HepG2 (cell line): Measurements from ENCODE around the gene KRT10. TPM values are rescaled to one million over a fixed set of nuclear protein-coding genes. Genes with fewer than 3 reads are reported as not detected.

Experiments used
- ATAC-seq: fragments of 200-7000 bp; cut with Tn5 transposase; 3 replicates; pipeline ENCODE4 v1.9.1; 2020; ENCODE audit warnings: mild to moderate bottlenecking, moderate library complexity
- BruUV-seq: library from RNA; stranded (reverse); fragments of 400-500 nt; replicated peaks from 2 replicates; lab custom pipeline; 2021; lab: Mats Ljungman, UMichigan
- CTCF ChIA-PET: fragments of 300-600 bp; formaldehyde crosslinking; extraction: SDS; loops from one replicate; lab custom pipeline; 2021; ENCODE audit warnings: low total read pairs, inconsistent platforms, low intra/inter-chr PET ratio; lab: Yijun Ruan, JAX
- POLR2A ChIA-PET: fragments of 350-600 bp; sonication (Branson Sonifier 250); formaldehyde crosslinking; loops from one replicate; lab custom pipeline; 2020; ENCODE audit warnings: antibody characterized with exemption, inconsistent platforms; lab: Yijun Ruan, JAX
- DNase-seq: peaks from one replicate; pipeline ENCODE4 v3.0.0-alpha.2; 2015; ENCODE audit warnings: low spot score
- FAIRE-seq: peaks from 3 replicates; lab custom pipeline; 2011; peaks lifted over from hg19 to GRCh38; lab: Jason Lieb, UNC
- H2AFZ ChIP-seq: one replicate; pipeline ENCODE4 v1.6.1; 2011; ENCODE audit warnings: low read length, inconsistent platforms
- H3K27ac ChIP-seq: fragments of 300-600 bp; 3 replicates; pipeline ENCODE4 v1.8.0; 2011; ENCODE audit warnings: mixed run types, mild to moderate bottlenecking, mixed read lengths, low read length, inconsistent platforms; ENCODE audit not compliant: insufficient read depth; ENCODE audit errors: extremely low read length
- H3K27me3 ChIP-seq, 2 experiments: fragments of 200-600 bp in 1 of 2; 2 replicates in 1 of 2; 3 replicates in 1 of 2; pipeline versions ENCODE4 v1.6.0 to v1.8.0; 2011; ENCODE audit warnings: low read length in 2 of 2, mild to moderate bottlenecking in 2 of 2, moderate library complexity in 2 of 2, inconsistent platforms in 1 of 2; ENCODE audit not compliant: insufficient read depth in 2 of 2, control insufficient read depth in 1 of 2
- H3K36me3 ChIP-seq, 2 experiments: fragments of 200-600 bp in 1 of 2; replicated peaks in 1 of 2; 2 replicates in 1 of 2; 3 replicates in 1 of 2; pipeline versions ENCODE4 v1.5.1 to v1.8.0; 2011; ENCODE audit warnings: low read length in 2 of 2, inconsistent platforms in 1 of 2; ENCODE audit not compliant: insufficient read depth in 2 of 2, control insufficient read depth in 1 of 2
- H3K4me1 ChIP-seq: 2 replicates; pipeline ENCODE4 v1.5.1; 2012; ENCODE audit warnings: low read length, inconsistent platforms; ENCODE audit not compliant: insufficient read depth
- H3K4me2 ChIP-seq: 2 replicates; pipeline ENCODE4 v1.6.0; 2011; ENCODE audit warnings: low read depth, low read length, inconsistent platforms
- H3K4me3 ChIP-seq, 3 experiments: fragments of 200-600 bp in 1 of 3; sonication (generic), shearing (Covaris generic) in 1 of 3; replicated peaks in 1 of 3; 2 replicates each; pipeline ENCODE4 v1.5.1; 2011 to 2016; ENCODE audit warnings: low read length in 3 of 3, inconsistent platforms in 2 of 3, low read depth in 2 of 3, mild to moderate bottlenecking in 2 of 3, control low read depth in 1 of 3, mixed read lengths in 1 of 3; ENCODE audit not compliant: insufficient read depth in 1 of 3
- H3K79me2 ChIP-seq: one replicate; pipeline ENCODE4 v1.6.1; 2011; ENCODE audit warnings: low read length, inconsistent platforms; ENCODE audit not compliant: insufficient read depth
- H3K9ac ChIP-seq: 2 replicates; pipeline ENCODE4 v1.6.0; 2011; ENCODE audit warnings: mild to moderate bottlenecking, low read depth, low read length, inconsistent platforms; ENCODE audit not compliant: insufficient read depth
- H3K9me3 ChIP-seq: 2 replicates; pipeline ENCODE4 v1.5.1; 2012; ENCODE audit warnings: mild to moderate bottlenecking, low read length
- H4K20me1 ChIP-seq: 2 replicates; pipeline ENCODE4 v1.6.0; 2011; ENCODE audit warnings: inconsistent platforms, mild to moderate bottlenecking, low read length, moderate library complexity; ENCODE audit not compliant: insufficient read depth
- AHR ChIP-seq: IDR thresholded peaks from 2 replicates; pipeline ENCODE4 v1.6.1; 2018; ENCODE audit warnings: missing genetic modification reagents, missing compliant biosample characterization
- ARNT2 ChIP-seq: sonication (generic); formaldehyde crosslinking; IDR thresholded peaks from 2 replicates; pipeline ENCODE4 v1.8.0; 2022; ENCODE audit warnings: mild to moderate bottlenecking, low read depth, missing genetic modification reagents, moderate library complexity
- CCDC6 ChIP-seq: sonication (generic); formaldehyde crosslinking; IDR thresholded peaks from 2 replicates; pipeline ENCODE4 v1.8.1; 2022; ENCODE audit warnings: mild to moderate bottlenecking, missing genetic modification reagents, moderate library complexity
- NFAT5 ChIP-seq: sonication (generic); formaldehyde crosslinking; IDR thresholded peaks from 2 replicates; pipeline ENCODE4 v1.4.0; 2020; ENCODE audit warnings: missing genetic modification reagents
- RBFOX2 ChIP-seq: fragments of 200-400 bp; formaldehyde crosslinking; IDR thresholded peaks from 2 replicates; pipeline ENCODE4 v1.6.1; 2017; ENCODE audit warnings: low read depth, mild to moderate bottlenecking, low read length
- ZNF234 ChIP-seq: sonication (generic); formaldehyde crosslinking; conservative IDR thresholded peaks from 2 replicates; pipeline ENCODE4 v1.5.1; 2020; ENCODE audit warnings: mild to moderate bottlenecking, missing genetic modification reagents
- ZNF318 ChIP-seq: sonication (generic); formaldehyde crosslinking; IDR thresholded peaks from 2 replicates; pipeline ENCODE4 v1.4.0; 2020; ENCODE audit warnings: mild to moderate bottlenecking, missing genetic modification reagents
- ZNF343 ChIP-seq: sonication (generic); formaldehyde crosslinking; IDR thresholded peaks from 2 replicates; pipeline ENCODE4 v1.4.0; 2020; ENCODE audit warnings: mild to moderate bottlenecking, missing genetic modification reagents
- WGBS: methylation state at CpG from one replicate; pipeline ENCODE4 v1.1.6; 2017; ENCODE audit warnings: low lambda C conversion rate; 5-methylcytosine and 5-hydroxymethylcytosine counted together
- in situ Hi-C: cut with HindIII; loops from 2 replicates; pipeline ENCODE4 v1.10.0; 2017; ENCODE audit warnings: low pct_unique_long_range_greater_than_20kb; ENCODE audit not compliant: extremely low pct_ligation_motif_present
- intact Hi-C: fragments of 100-400 bp; cut with micrococcal nuclease; formaldehyde crosslinking; loops from one replicate; pipeline ENCODE4 v1.10.0; 2022; ENCODE audit not compliant: unreplicated experiment
- polyA plus RNA-seq, 8 experiments: library from polyadenylated mRNA; depleted of rRNA in 3 of 8; stranded (reverse) in 7 of 8; unstranded in 1 of 8; fragments of >200 nt; fragmentation: Illumina TruSeq in 4 of 8; extraction: Trizol in 4 of 8; gene quantifications; 2 replicates each; pipeline versions ENCODE4 v1.2.1 to v1.2.3, GENCODE V29; 2011 to 2016; ENCODE audit warnings: low read depth in 4 of 8, missing spikeins in 1 of 8, mixed read lengths in 1 of 8; ENCODE audit not compliant: insufficient read depth in 1 of 8
- total RNA-seq, 5 experiments: library from RNA; depleted of rRNA; stranded (reverse); fragments of >200 nt; fragmentation: Illumina TruSeq; extraction: Trizol; gene quantifications; 2 replicates each; pipeline ENCODE4 v1.2.3, GENCODE V29; 2016; ENCODE audit warnings: low read depth in 1 of 5

The KRT10 gene
- total and polyA plus RNA-seq, 2 of the 13 experiments (the other 11 are each of a cell fraction or from before 2014, with no cell fraction given): 25.1 to 27.5 TPM

GRCh38 chr17:40827746-40828453 lies 5.5 kb upstream of the KRT10 start:
- peaks cover 0 to 6% of the 10 kb centered on the region in 2 experiments; a peak in 2 of 5 replicates for H3K36me3 ChIP-seq
- peaks cover 8% of the 10 kb centered on the region for H3K4me1 ChIP-seq
- H3K4me2 ChIP-seq: no peak overlapping the region
- H4K20me1 ChIP-seq: no peaks in the 10 kb centered on the region
- BruUV-seq: no TSS peak
- CTCF ChIA-PET: no interaction called here
- no peak overlapping the region for H3K4me3 ChIP-seq
- intact Hi-C loops (no loop called here), in situ Hi-C loops (no loop called here)
- H3K9me3 ChIP-seq: no peaks in the 10 kb centered on the region
- no peak overlapping the region for H3K9ac ChIP-seq
- DNase-seq: no peak
- FAIRE-seq: no peak
- WGBS: 96% methylated on average over 7 of the region's 7 CpGs
- H3K27ac ChIP-seq: no peak overlapping the region
- ATAC-seq: no peak
- peaks cover 14% of the 10 kb centered on the region for H3K79me2 ChIP-seq
- no peak overlapping the region for H2AFZ ChIP-seq
- POLR2A ChIA-PET: interaction anchor here (1.8 kb wide), 1 partner anchor 9 kb away, joined by 6 read pairs; no protein-coding TSS in a partner anchor
- H3K27me3 ChIP-seq: no peaks in the 10 kb centered on the region
- TF ChIP-seq ZNF234 (CRISPR knock-in tag) (no peak), ZNF318 (CRISPR knock-in tag) (no peak), NFAT5 (CRISPR knock-in tag) (no peak), ARNT2 (CRISPR knock-in tag) (no peak), RBFOX2 (no peak), ZNF343 (CRISPR knock-in tag) (no peak), CCDC6 (CRISPR knock-in tag) (no peak), AHR (CRISPR knock-in tag) (no peak)
